Measurements from ENCODE around the gene MYOM1.
"Not testable (repeated sequence)": the region's sequence is repeated elsewhere in the genome, so short reads cannot be mapped to it uniquely, and the experiment has no call there.

Gene MYOM1

DNA sequence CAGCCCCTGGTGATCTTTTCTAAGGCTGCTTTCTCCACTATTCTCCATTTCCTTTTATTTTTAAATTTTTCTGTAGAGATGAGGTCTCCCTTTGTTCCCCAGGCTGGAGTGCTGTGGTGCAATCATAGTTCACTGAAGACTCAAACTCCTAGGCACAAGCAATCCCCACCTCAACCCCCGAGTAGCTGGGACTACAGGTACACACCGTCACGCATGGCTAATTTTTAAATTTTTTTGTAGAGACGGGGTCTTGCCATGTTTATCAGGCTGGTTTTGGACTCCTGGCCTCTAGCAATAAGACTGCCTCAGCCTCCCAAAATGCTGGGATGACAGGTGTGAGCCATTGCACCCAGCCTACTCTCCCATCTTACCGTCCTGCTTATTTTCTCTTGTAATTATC, 184.1 kb downstream of the MYOM1 start:
- no peak for DNase-seq (ENCODE audit: low spot score)

- DNase-seq (ENCODE audit: low spot score): no peak
Measured at GRCh38 chr18:3032721-3033120, 187.0 kb downstream of the MYOM1 start.

DNA sequence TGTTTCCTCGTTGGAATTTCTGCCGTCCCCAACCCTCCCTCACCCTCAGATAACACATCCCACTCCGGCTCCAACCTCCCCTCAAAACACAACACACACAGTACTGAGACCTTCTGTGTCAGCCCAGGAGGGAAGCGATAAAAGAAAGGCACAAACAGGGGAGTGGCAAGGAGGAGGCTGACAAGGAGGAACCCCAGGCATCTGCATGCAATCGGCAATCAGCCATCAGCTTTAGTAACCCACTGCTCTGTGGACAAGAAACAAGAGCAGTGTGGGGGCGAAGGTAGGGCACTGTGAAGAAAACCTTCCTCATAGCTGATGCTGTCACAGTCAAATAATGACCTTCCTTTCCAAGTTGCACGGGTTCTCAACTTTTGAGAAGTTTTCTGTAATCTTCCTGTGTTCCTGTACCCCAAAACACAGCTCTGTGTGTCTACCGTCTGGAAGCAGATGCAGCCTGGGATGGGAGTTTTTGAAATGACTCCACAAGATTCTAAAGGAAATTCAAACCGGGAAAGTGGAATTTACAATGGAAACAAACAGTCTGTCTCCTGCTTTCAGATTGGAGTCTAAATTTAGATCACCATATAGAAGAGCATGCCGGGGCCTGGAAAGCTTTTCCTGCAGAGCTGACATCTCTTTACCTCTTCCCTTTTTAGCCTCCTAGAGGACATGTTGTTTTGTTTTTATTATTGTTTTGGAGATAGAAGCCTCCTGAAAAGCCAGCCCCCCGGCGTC, 190.4 kb downstream of the MYOM1 start:
- DNase-seq (ENCODE audit: low spot score): no peak

DNA sequence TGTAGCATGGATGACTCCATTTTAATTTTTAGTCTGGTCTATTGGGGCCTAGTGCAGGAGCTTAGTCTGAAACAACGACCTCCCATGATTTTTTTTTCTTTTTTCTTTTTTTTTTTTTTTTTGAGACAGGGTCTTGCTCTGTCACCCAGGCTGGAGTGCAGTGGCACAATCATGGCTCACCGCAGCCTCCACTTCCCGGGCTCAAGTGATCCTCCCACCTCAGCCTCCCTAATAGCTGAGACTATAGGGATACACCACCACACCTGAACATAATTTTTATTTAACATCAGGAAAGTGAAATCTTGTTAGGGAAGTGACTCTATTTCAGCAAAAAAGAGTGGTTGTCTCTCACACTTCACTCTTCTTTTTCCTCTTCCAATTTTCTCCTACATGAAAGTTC, 191.7 kb downstream of the MYOM1 start:
- DNase-seq (ENCODE audit: low spot score): not testable (repeated sequence)

DNA sequence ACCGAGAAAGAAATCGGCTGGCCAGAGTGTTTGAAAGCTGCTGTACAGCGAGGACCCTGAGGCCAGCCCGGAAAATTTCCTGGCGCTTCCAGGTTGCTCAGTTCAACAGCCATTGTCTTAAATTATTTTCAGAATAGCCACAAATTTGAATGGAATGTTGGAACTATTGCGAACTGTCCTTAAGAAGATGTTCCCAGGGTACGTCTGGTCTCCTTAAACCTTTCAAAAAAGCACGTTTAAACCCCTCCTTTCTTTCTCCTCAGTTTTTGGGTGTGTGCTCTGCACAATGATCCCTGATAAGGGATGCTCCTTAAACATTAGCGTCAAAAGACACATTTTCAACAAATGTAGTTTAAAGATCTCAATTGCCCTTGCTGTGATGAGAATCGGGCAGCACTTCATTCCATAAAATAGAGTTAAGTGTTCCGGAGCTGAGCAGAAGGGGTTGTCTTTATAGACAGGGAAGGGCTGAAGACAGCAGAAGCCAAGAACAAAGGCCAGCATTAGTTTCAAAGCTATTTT, 192.3 kb downstream of the MYOM1 start:
- no peak for DNase-seq (ENCODE audit: low spot score)

- no peak for DNase-seq (ENCODE audit: low spot score)
Measured at GRCh38 chr18:3025544-3025943, 194.2 kb downstream of the MYOM1 start.

DNA sequence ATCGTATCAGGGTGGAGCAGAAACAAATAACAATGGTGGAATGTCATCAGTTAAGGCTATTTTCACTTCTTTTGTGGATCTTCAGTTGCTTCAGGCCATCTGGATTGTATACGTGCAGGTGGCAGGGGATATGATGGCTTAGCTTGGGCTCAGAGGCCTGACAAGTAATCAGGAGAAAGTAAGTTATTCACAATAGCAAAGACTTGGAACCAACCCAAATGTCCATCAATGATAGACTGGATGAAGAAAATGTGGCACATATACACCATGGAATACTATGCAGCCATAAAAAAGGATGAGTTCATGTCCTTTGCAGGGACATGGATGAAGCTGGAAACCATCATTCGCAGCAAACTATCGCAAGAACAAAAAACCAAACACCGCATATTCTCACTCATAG, 196.2 kb downstream of the MYOM1 start:
- not testable (repeated sequence) for DNase-seq (ENCODE audit: low spot score)
